ENCODE data around the gene POLL.

The POLL gene

DNA sequence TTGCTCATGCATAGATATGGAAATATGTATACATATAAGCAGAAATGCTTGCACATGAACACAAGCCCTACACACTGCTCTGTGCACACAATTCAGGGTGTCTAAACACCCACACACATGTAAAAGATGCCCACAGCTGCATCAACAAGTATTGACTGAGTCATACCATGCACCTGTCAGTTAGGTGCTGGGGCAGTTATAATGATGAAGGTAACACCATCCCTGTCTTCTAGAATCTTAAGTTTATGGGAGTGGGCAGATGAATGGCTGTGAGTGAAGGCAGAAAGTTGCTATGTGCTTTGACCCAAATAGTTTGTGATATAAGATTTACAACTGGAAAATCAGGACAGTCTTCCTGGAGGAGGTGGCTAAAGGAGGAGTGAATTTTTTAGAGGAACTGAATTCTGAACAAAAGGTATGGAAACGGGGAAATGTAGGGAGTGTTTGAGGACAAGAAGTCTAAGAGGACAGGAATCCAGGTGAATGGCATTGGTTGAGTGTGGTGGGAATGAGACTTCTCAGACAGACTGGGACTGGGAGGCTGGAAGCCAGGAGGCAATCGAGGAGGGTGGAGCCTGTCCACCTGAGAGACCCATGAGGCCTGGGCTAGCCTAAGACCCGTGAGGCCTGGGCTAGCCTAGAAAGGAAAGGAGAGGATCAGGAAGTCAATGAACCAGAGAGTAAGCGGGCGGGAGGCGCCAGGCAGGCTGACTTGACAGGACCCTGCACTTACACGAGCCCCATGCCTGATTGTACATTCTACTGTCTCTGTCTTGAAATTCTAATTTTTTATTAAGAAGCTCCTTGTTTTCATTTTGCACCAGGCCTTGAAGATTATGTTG is 20.7 kb downstream of the POLL start:
- Histone ChIP-seq H3K4me3 (ENCODE audit: low read length) (no peak overlapping the region), H3K27ac (ENCODE audit: low read depth, low read length) (no peak overlapping the region), H3K27me3 (ENCODE audit: control insufficient read depth, insufficient read depth, low read length) (peaks cover 38% of the 10 kb centered on the region), H3K36me3 (ENCODE audit: control insufficient read depth, insufficient read depth, low read length) (no peaks in the 10 kb centered on the region), H3K9ac (ENCODE audit: low read length) (no peak overlapping the region), H3K4me1 (ENCODE audit: control insufficient read depth, insufficient read depth, low read length) (no peaks in the 10 kb centered on the region)

DNA sequence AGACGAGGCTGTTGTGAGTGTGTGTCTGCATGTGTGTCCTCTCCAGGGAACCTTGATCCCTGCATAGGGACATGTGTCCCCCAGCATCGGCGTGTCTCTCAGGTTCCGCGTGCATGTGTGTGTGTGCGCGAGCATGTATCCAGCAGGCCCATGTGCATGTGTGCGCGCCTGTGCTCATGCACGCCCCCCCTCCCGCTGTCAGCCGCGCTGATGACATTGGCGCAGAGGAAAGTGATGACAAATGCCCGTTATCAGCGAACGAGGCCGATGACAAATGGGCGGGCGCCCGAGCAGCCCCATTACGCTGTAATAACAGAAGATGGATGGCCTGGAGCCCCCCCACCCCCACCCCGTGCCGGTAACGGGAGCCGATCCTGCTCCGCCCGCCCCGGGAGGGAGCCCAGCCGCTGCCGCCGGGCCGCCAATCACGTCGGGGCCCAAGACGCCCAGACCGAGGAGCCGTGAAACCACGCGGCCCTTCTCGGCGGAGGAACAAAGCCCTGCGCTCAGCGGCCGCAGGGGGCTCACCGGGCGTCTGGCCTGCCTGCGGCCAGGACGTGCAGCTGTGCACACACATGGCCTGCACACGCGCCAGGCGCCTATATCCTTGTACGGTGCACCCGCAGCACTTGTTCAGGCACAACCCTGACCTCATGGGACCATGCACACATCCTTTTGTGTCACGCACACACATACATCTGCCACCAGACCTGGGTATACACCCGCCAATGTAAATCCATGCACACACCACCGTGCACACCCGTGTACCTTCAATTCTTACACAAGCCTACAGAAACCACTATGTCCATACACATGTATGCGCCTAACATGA is 21.5 kb downstream of the POLL start:
- Histone ChIP-seq H3K36me3 (ENCODE audit: control insufficient read depth, insufficient read depth, low read length) (no peaks in the 10 kb centered on the region), H3K4me3 (ENCODE audit: low read length) (no peak overlapping the region), H3K27me3 (ENCODE audit: control insufficient read depth, insufficient read depth, low read length) (peaks cover 38% of the 10 kb centered on the region), H3K4me1 (ENCODE audit: control insufficient read depth, insufficient read depth, low read length) (no peaks in the 10 kb centered on the region), H3K27ac (ENCODE audit: low read depth, low read length) (no peak overlapping the region), H3K9ac (ENCODE audit: low read length) (no peak overlapping the region)

- peaks cover 38% of the 10 kb centered on the region for H3K27me3 ChIP-seq (ENCODE audit: control insufficient read depth, insufficient read depth, low read length)
- no peak overlapping the region for H3K9ac ChIP-seq (ENCODE audit: low read length)
- no peaks in the 10 kb centered on the region for H3K4me1 ChIP-seq (ENCODE audit: control insufficient read depth, insufficient read depth, low read length)
- H3K4me3 ChIP-seq (ENCODE audit: low read length), result no peak overlapping the region
- no peaks in the 10 kb centered on the region for H3K36me3 ChIP-seq (ENCODE audit: control insufficient read depth, insufficient read depth, low read length)
- H3K27ac ChIP-seq (ENCODE audit: low read depth, low read length), result no peak overlapping the region
Measured at GRCh38 chr10:101565936-101566332, 22.1 kb downstream of the POLL start.

GRCh38 chr10:101565370-101565900 is 22.6 kb downstream of the POLL start:
- H3K4me3 ChIP-seq (ENCODE audit: low read length), result no peak overlapping the region
- no peaks in the 10 kb centered on the region for H3K4me1 ChIP-seq (ENCODE audit: control insufficient read depth, insufficient read depth, low read length)
- H3K27me3 ChIP-seq (ENCODE audit: control insufficient read depth, insufficient read depth, low read length), result peaks cover 38% of the 10 kb centered on the region
- H3K9ac ChIP-seq (ENCODE audit: low read length), result no peak overlapping the region
- no peak overlapping the region for H3K27ac ChIP-seq (ENCODE audit: low read depth, low read length)
- H3K36me3 ChIP-seq (ENCODE audit: control insufficient read depth, insufficient read depth, low read length), result no peaks in the 10 kb centered on the region

DNA sequence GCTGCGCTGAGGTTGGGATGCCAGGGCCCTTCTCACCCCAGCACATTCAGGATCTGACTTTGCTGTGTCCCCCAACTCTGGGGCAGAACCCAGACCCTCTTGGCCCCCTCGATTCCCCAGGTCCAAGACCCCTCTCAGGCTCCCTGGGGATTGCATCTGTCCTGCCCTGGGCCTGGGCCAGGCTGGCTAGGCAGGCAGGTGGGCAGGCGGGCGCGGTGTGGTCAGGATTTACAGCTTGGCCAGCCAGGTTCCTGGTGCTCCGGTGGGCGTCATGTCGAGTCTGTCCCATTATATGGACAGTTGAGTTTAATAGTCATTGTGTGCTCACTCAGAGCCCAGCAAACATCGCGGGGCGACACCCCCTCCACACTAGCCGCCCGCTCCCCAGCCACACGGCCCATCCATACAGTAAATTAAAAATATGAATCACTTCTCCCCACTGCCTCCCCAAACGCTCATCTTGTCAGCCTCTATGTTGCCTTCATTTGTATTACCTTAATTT is 23.5 kb downstream of the POLL start:
- H3K4me1 ChIP-seq (ENCODE audit: control insufficient read depth, insufficient read depth, low read length), result no peaks in the 10 kb centered on the region
- H3K4me3 ChIP-seq (ENCODE audit: low read length), result no peak overlapping the region
- H3K9ac ChIP-seq (ENCODE audit: low read length), result no peak overlapping the region
- H3K27me3 ChIP-seq (ENCODE audit: control insufficient read depth, insufficient read depth, low read length), result peaks cover 32% of the 10 kb centered on the region
- no peak overlapping the region for H3K27ac ChIP-seq (ENCODE audit: low read depth, low read length)
- no peaks in the 10 kb centered on the region for H3K36me3 ChIP-seq (ENCODE audit: control insufficient read depth, insufficient read depth, low read length)

- Histone ChIP-seq H3K9ac (ENCODE audit: low read length) (no peak overlapping the region), H3K27ac (ENCODE audit: low read depth, low read length) (no peak overlapping the region), H3K36me3 (ENCODE audit: control insufficient read depth, insufficient read depth, low read length) (no peaks in the 10 kb centered on the region), H3K4me1 (ENCODE audit: control insufficient read depth, insufficient read depth, low read length) (no peaks in the 10 kb centered on the region), H3K27me3 (ENCODE audit: control insufficient read depth, insufficient read depth, low read length) (peaks cover 31% of the 10 kb centered on the region), H3K4me3 (ENCODE audit: low read length) (no peak overlapping the region)
Measured at GRCh38 chr10:101563497-101564040, 24.5 kb downstream of the POLL start.

DNA sequence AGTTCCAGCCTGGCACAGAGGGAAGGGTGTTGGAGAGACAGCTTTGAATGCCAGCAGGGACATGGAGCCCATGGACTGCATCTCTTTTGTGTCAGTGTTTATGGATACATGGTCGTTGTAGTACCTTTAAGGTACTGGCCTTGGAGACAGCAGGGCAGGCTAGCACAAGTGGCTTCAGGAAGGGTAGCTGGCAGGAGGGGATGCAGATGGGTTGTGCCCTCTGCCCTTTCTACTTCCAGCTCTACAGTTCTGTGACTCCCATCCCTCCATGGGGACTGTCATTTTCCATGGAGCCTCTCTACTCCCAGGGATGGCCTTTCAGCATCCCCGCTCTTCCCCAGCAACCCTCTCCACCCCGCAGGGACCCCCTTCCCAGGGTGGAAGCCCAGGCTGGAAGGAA is 25.1 kb downstream of the POLL start:
- no peak overlapping the region for H3K27ac ChIP-seq (ENCODE audit: low read depth, low read length)
- no peaks in the 10 kb centered on the region for H3K36me3 ChIP-seq (ENCODE audit: control insufficient read depth, insufficient read depth, low read length)
- peaks cover 25% of the 10 kb centered on the region for H3K27me3 ChIP-seq (ENCODE audit: control insufficient read depth, insufficient read depth, low read length)
- no peak overlapping the region for H3K9ac ChIP-seq (ENCODE audit: low read length)
- no peak overlapping the region for H3K4me3 ChIP-seq (ENCODE audit: low read length)
- no peaks in the 10 kb centered on the region for H3K4me1 ChIP-seq (ENCODE audit: control insufficient read depth, insufficient read depth, low read length)

DNA sequence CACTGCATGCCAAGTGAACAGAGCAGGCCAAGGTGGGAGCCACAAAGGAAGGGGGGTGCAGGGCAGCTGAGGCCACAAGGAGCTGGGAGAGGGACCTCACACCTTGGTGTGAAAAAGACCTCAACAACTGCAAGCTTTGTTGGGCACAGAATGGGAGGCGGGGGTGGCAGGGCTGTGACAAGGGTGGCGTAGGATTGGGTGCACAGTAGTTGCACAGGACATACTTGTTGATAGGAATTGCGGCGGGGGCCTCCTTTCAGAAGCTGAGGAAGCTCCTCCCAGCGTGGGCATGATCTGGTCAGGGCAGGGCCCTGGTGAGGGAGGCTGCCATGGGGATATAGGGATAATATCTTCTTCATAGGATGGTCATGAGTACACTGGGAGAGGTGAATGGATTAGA is 25.8 kb downstream of the POLL start:
- H3K4me1 ChIP-seq (ENCODE audit: control insufficient read depth, insufficient read depth, low read length), result no peaks in the 10 kb centered on the region
- H3K27me3 ChIP-seq (ENCODE audit: control insufficient read depth, insufficient read depth, low read length), result peaks cover 21% of the 10 kb centered on the region
- no peaks in the 10 kb centered on the region for H3K36me3 ChIP-seq (ENCODE audit: control insufficient read depth, insufficient read depth, low read length)
- no peak overlapping the region for H3K9ac ChIP-seq (ENCODE audit: low read length)
- no peak overlapping the region for H3K4me3 ChIP-seq (ENCODE audit: low read length)
- no peak overlapping the region for H3K27ac ChIP-seq (ENCODE audit: low read depth, low read length)

GRCh38 chr10:101561068-101561915 is 26.8 kb downstream of the POLL start:
- Histone ChIP-seq H3K4me1 (ENCODE audit: control insufficient read depth, insufficient read depth, low read length) (no peaks in the 10 kb centered on the region), H3K4me3 (ENCODE audit: low read length) (no peak overlapping the region), H3K27ac (ENCODE audit: low read depth, low read length) (no peak overlapping the region), H3K27me3 (ENCODE audit: control insufficient read depth, insufficient read depth, low read length) (peaks cover 13% of the 10 kb centered on the region), H3K36me3 (ENCODE audit: control insufficient read depth, insufficient read depth, low read length) (no peaks in the 10 kb centered on the region), H3K9ac (ENCODE audit: low read length) (no peak overlapping the region)

GRCh38 chr10:101560298-101561067 is 27.6 kb downstream of the POLL start:
- Histone ChIP-seq H3K27me3 (ENCODE audit: control insufficient read depth, insufficient read depth, low read length) (peaks cover 6% of the 10 kb centered on the region), H3K36me3 (ENCODE audit: control insufficient read depth, insufficient read depth, low read length) (no peaks in the 10 kb centered on the region), H3K4me1 (ENCODE audit: control insufficient read depth, insufficient read depth, low read length) (no peaks in the 10 kb centered on the region), H3K27ac (ENCODE audit: low read depth, low read length) (no peak overlapping the region), H3K4me3 (ENCODE audit: low read length) (no peak overlapping the region), H3K9ac (ENCODE audit: low read length) (no peak overlapping the region)

DNA sequence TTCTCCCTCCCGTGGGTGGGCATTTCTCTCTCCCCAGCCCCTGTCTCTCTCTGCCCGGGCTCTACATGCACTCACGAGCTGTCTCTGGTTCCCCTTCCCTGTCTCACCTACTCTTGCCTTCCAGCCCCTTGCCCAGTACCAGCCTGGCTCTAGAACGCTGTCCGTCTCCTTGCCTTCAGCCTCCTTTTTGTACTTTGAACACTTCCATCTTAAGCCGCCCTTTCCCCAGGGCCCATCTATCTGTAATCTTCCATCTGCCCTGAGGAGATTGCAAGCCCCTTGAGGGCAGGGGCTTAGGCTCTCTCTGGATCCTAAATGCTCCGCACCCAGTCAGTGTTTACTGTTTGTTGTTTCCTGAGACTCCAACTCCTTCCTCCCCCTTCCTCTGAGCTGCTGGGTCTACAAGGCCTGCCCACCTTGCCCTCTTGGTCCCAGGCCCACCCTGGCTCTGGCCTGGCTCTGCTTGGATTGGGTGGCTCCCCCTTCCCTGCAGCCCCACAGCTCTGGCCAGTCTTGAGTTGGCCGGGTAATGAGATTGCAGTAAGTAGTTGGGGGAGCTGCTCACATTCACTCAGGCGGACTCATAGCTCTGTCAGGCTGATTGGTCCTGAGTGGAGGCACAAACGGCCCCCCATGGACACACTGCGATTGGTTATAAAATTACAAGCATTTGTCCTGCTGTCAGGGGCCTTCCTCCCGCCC is 28.3 kb downstream of the POLL start:
- Histone ChIP-seq H3K27me3 (ENCODE audit: control insufficient read depth, insufficient read depth, low read length) (no peaks in the 10 kb centered on the region), H3K36me3 (ENCODE audit: control insufficient read depth, insufficient read depth, low read length) (no peaks in the 10 kb centered on the region), H3K4me1 (ENCODE audit: control insufficient read depth, insufficient read depth, low read length) (no peaks in the 10 kb centered on the region), H3K9ac (ENCODE audit: low read length) (no peak overlapping the region), H3K27ac (ENCODE audit: low read depth, low read length) (no peak overlapping the region), H3K4me3 (ENCODE audit: low read length) (no peak overlapping the region)
